DOHH2 (cell line): ENCODE data around the gene WIPF2.

Experiments
- CTCF ChIP-seq: fragments of 200-600 bp; sonication (generic); IDR thresholded peaks from one replicate; pipeline ENCODE4 v1.5.1; 2014; ENCODE audit warnings: antibody characterized with exemption, mild to moderate bottlenecking, low read depth, low read length; ENCODE audit not compliant: poor library complexity, severe bottlenecking
- EZH2phosphoT487 ChIP-seq: fragments of 200-600 bp; sonication (generic); IDR thresholded peaks from 2 replicates; pipeline ENCODE4 v1.6.1; 2017; ENCODE audit warnings: borderline replicate concordance, mild to moderate bottlenecking, antibody characterized with exemption, low read length, moderate library complexity, mixed read lengths

- TF ChIP-seq CTCF (no peak), EZH2phosphoT487 (no peak)
Observed at GRCh38 chr17:40329839-40330794, 111.0 kb downstream of the WIPF2 start.
